ENCODE measurements around the gene PATJ. TPM values are rescaled to one million over a fixed set of nuclear protein-coding genes. Genes with fewer than 3 reads are reported as not detected.

The PATJ gene
- total RNA-seq, result 10 to 100 TPM; 12.2 to 14.5 TPM

GRCh38 chr1:61741711-61742619 is at the start of gene PATJ:
PATJ (plus strand) TSS chr1:61742480; CDS start chr1:61762893, 20,413 bp downstream.

GRCh38 chr1:61724813-61725694 is 17.2 kb upstream of the PATJ start, which contains the start of gene TM2D1:
TM2D1 (minus strand) TSS chr1:61725141; CDS start chr1:61725120, 21 bp downstream.

GRCh38 chr1:62194651-62195544 is 452.6 kb downstream of the PATJ start, which contains the start of gene L1TD1:
L1TD1 (plus strand) TSS chr1:62194849; CDS start chr1:62206629, 11,780 bp downstream.

Small RNA genes lying within 50 kb of the gene (microRNA-seq; reads per million reads assigned to microRNA genes)
- not detected for gene MIR3116-1 (ENCODE audit: borderline microRNAs expressed, borderline replicate concordance)
- gene MIR3116-2 (ENCODE audit: borderline microRNAs expressed, borderline replicate concordance), result not detected

Other genes with a start within 250 kb of the PATJ start
- gene TM2D1, start 17.3 kb upstream of the PATJ start, total RNA-seq, result 10 to 100 TPM; 35.4 to 36.5 TPM

Data from activated naive CD4-positive, alpha-beta T cell treated with anti-CD3 and anti-CD28 coated beads, Interleukin-2, amount 10 ng/mL, durations not matched to agents 5 hours and 36 hours (primary cell).